ENCODE measurements around the gene CEMIP.

GRCh38 chr15:80912673-80913072 is 133.5 kb downstream of the CEMIP start:
- no peak for TF ChIP-seq ESRRA (IDR thresholded peaks at IDR 0.05; ENCODE audit: borderline replicate concordance, low read length)
- no peak for TF ChIP-seq CTCF (IDR thresholded peaks at IDR 0.05)
- no peak for TF ChIP-seq KDM5A (IDR thresholded peaks at IDR 0.05)
- no peak for TF ChIP-seq NR3C1 (IDR thresholded peaks at IDR 0.05)
- TF ChIP-seq ZFP36 (IDR thresholded peaks at IDR 0.05; ENCODE audit: borderline replicate concordance, partially characterized antibody) = no peak
